Skeletal muscle tissue (tissue), 4 donors: ENCODE results near the gene HM13. TPM values are rescaled to one million over a fixed set of nuclear protein-coding genes. Genes with fewer than 3 reads are reported as not detected.
A peak's percentile ranks its signal among the peaks of the same experiment; 100 is the strongest.
"Not testable (repeated sequence)": the region's sequence is repeated elsewhere in the genome, so short reads cannot be mapped to it uniquely, and the experiment has no call there.

Experiments
- H3K27ac ChIP-seq: one replicate; pipeline ENCODE4 v1.7.0; 2013; ENCODE audit warnings: mild to moderate bottlenecking, low read depth, low read length, inconsistent platforms
- H3K27me3 ChIP-seq, 3 donors: one replicate each; pipeline ENCODE4 v1.7.0; 2013; ENCODE audit warnings: low read length in 3 of 3; ENCODE audit not compliant: control insufficient read depth in 3 of 3, insufficient read depth in 3 of 3
- H3K36me3 ChIP-seq, 3 donors: one replicate each; pipeline ENCODE4 v1.7.0; 2013; ENCODE audit warnings: low read length in 3 of 3; ENCODE audit not compliant: control insufficient read depth in 3 of 3, insufficient read depth in 3 of 3
- H3K4me1 ChIP-seq, 3 donors: one replicate each; pipeline ENCODE4 v1.7.0; 2013; ENCODE audit warnings: low read length in 3 of 3, mild to moderate bottlenecking in 3 of 3; ENCODE audit not compliant: control insufficient read depth in 3 of 3, insufficient read depth in 3 of 3
- H3K4me3 ChIP-seq, 3 donors: one replicate each; pipeline ENCODE4 v1.7.0; 2013; ENCODE audit warnings: low read length in 3 of 3
- H3K9ac ChIP-seq, 3 donors: one replicate each; pipeline ENCODE4 v1.7.0; 2013; ENCODE audit warnings: low read length in 3 of 3, mild to moderate bottlenecking in 3 of 3, moderate library complexity in 2 of 3, low read depth in 1 of 3
- H3K9me3 ChIP-seq, 3 donors: one replicate each; pipeline ENCODE4 v1.7.0; 2013; ENCODE audit warnings: low read length in 3 of 3; ENCODE audit not compliant: control insufficient read depth in 3 of 3
- total RNA-seq: library from RNA; depleted of rRNA; stranded (reverse); fragments of >200 nt; gene quantifications from one replicate; pipeline ENCODE4 v1.2.3, GENCODE V29; 2014
- donor health status: Osteomylitis.

Gene HM13
- total RNA-seq, 1 donor from 2014 or later, result 30.8 TPM

- no peak overlapping the region for H3K4me3 ChIP-seq
- H3K27ac ChIP-seq, result peak overlapping the region; percentile 51
- H3K9me3 ChIP-seq, result no peaks in the 10 kb centered on the region
- H3K27me3 ChIP-seq, result no peaks in the 10 kb centered on the region
- H3K4me1 ChIP-seq, result peaks cover 4 to 10% (median 10%) of the 10 kb centered on the region in 3 donors
- H3K36me3 ChIP-seq, result no peaks in the 10 kb centered on the region
- peak overlapping the region in 1 of 3 donors; percentile 25 for H3K9ac ChIP-seq
Observed at GRCh38 chr20:31595380-31595653, 81.1 kb downstream of the HM13 start.

GRCh38 chr20:31595654-31596411, 81.6 kb downstream of the HM13 start:
- no peaks in the 10 kb centered on the region for H3K36me3 ChIP-seq
- H3K9ac ChIP-seq, result peak overlapping the region in 1 of 3 donors; percentile 25
- H3K4me1 ChIP-seq, result peaks cover 4 to 10% (median 10%) of the 10 kb centered on the region in 3 donors
- no peak overlapping the region for H3K4me3 ChIP-seq
- H3K9me3 ChIP-seq, result no peaks in the 10 kb centered on the region
- H3K27me3 ChIP-seq, result no peaks in the 10 kb centered on the region
- H3K27ac ChIP-seq, result peak overlapping the region; percentile 51

- not testable (repeated sequence) for H3K27ac ChIP-seq, H3K27me3 ChIP-seq, H3K36me3 ChIP-seq, H3K4me3 ChIP-seq, H3K9me3 ChIP-seq
- peak overlapping the region in 1 of 3 donors; percentile 25 for H3K9ac ChIP-seq
- H3K4me1 ChIP-seq, result peaks cover 4 to 10% (median 10%) of the 10 kb centered on the region in 3 donors
Observed at GRCh38 chr20:31596412-31596715, 82.1 kb downstream of the HM13 start.

GRCh38 chr20:31596831-31597480, 82.7 kb downstream of the HM13 start:
- H3K4me3 ChIP-seq, result no peak overlapping the region
- no peaks in the 10 kb centered on the region for H3K36me3 ChIP-seq
- H3K27ac ChIP-seq, result no peak overlapping the region
- peaks cover 4 to 10% (median 10%) of the 10 kb centered on the region in 3 donors for H3K4me1 ChIP-seq
- H3K27me3 ChIP-seq, result no peaks in the 10 kb centered on the region
- no peaks in the 10 kb centered on the region for H3K9me3 ChIP-seq
- no peak overlapping the region for H3K9ac ChIP-seq

GRCh38 chr20:31597481-31597855, 83.2 kb downstream of the HM13 start:
- Histone ChIP-seq H3K27me3 (no peaks in the 10 kb centered on the region), H3K9me3 (no peaks in the 10 kb centered on the region), H3K27ac (no peak overlapping the region), H3K36me3 (no peaks in the 10 kb centered on the region), H3K4me1 (peaks cover 4 to 10% (median 10%) of the 10 kb centered on the region in 3 donors), H3K9ac (no peak overlapping the region), H3K4me3 (no peak overlapping the region)

- Histone ChIP-seq H3K4me3 (no peak overlapping the region), H3K9me3 (no peaks in the 10 kb centered on the region), H3K27ac (no peak overlapping the region), H3K27me3 (no peaks in the 10 kb centered on the region), H3K36me3 (peaks cover 0 to 5% (median 0%) of the 10 kb centered on the region in 3 donors), H3K4me1 (peaks cover 31% of the 10 kb centered on the region in 3 donors), H3K9ac (no peak overlapping the region)
Observed at GRCh38 chr20:31602431-31602778, 88.2 kb downstream of the HM13 start.

- Histone ChIP-seq H3K27me3 (no peaks in the 10 kb centered on the region), H3K4me3 (no peak overlapping the region), H3K9ac (no peak overlapping the region), H3K36me3 (peaks cover 0 to 5% (median 0%) of the 10 kb centered on the region in 3 donors), H3K9me3 (no peaks in the 10 kb centered on the region), H3K4me1 (peaks cover 34 to 36% (median 35%) of the 10 kb centered on the region in 3 donors), H3K27ac (peak overlapping the region; percentile 83)
Observed at GRCh38 chr20:31602779-31603441, 88.7 kb downstream of the HM13 start.

- Histone ChIP-seq H3K9me3 (no peaks in the 10 kb centered on the region), H3K27ac (peak overlapping the region; percentile 83), H3K27me3 (no peaks in the 10 kb centered on the region), H3K9ac (peak overlapping the region; percentile 84 to 90 (median 86)), H3K36me3 (peaks cover 0 to 5% (median 0%) of the 10 kb centered on the region in 3 donors), H3K4me1 (peaks cover 38 to 45% (median 40%) of the 10 kb centered on the region in 3 donors), H3K4me3 (peak overlapping the region; percentile 83 to 95 (median 92))
Observed at GRCh38 chr20:31603822-31604566, 89.8 kb downstream of the HM13 start.

GRCh38 chr20:31604567-31605030, 90.4 kb downstream of the HM13 start:
- Histone ChIP-seq H3K27ac (peak overlapping the region; percentile 83), H3K9me3 (no peaks in the 10 kb centered on the region), H3K27me3 (no peaks in the 10 kb centered on the region), H3K4me1 (peaks cover 42 to 46% (median 43%) of the 10 kb centered on the region in 3 donors), H3K4me3 (peak overlapping the region; percentile 83 to 95 (median 92)), H3K36me3 (peaks cover 0 to 5% (median 0%) of the 10 kb centered on the region in 3 donors), H3K9ac (peak overlapping the region; percentile 84 to 90 (median 86))
